ENCODE data around the gene ABCG4.
"Not testable (repeated sequence)": the region's sequence is repeated elsewhere in the genome, so short reads cannot be mapped to it uniquely, and the experiment has no call there.

Gene ABCG4

GRCh38 chr11:119126675-119127268, 22.1 kb upstream of the ABCG4 start:
- no peak for DNase-seq (ENCODE audit: low read depth, low spot score)
- no CpG with 5 or more reads among the region's 5 CpGs for WGBS (ENCODE audit: insufficient coverage, insufficient read length)
- no peak overlapping the region for H3K27ac ChIP-seq (ENCODE audit: low read length)
- no peaks in the 10 kb centered on the region for H3K9me3 ChIP-seq (ENCODE audit: control insufficient read depth, insufficient read depth, low read length)
- no peaks in the 10 kb centered on the region for H3K27me3 ChIP-seq (ENCODE audit: control insufficient read depth, insufficient read depth, low read length)
- no peak overlapping the region for H3K4me3 ChIP-seq (ENCODE audit: low read length)
- no peaks in the 10 kb centered on the region for H3K4me1 ChIP-seq (ENCODE audit: control insufficient read depth, insufficient read depth, low read length)
- peaks cover 10% of the 10 kb centered on the region; the same call in 1 of the 2 replicates for H3K36me3 ChIP-seq (ENCODE audit: control insufficient read depth, insufficient read depth, low read length)

- Histone ChIP-seq H3K4me1 (ENCODE audit: control insufficient read depth, insufficient read depth, low read length) (no peaks in the 10 kb centered on the region), H3K4me3 (ENCODE audit: low read length) (no peak overlapping the region), H3K27ac (ENCODE audit: low read length) (no peak overlapping the region), H3K36me3 (ENCODE audit: control insufficient read depth, insufficient read depth, low read length) (peaks cover 30% of the 10 kb centered on the region), H3K9me3 (ENCODE audit: control insufficient read depth, insufficient read depth, low read length) (no peaks in the 10 kb centered on the region), H3K27me3 (ENCODE audit: control insufficient read depth, insufficient read depth, low read length) (no peaks in the 10 kb centered on the region)
- no CpG with 5 or more reads among the region's 3 CpGs for WGBS (ENCODE audit: insufficient coverage, insufficient read length)
- no peak for DNase-seq (ENCODE audit: low read depth, low spot score)
Observed at GRCh38 chr11:119130662-119131061, 18.2 kb upstream of the ABCG4 start.

GRCh38 chr11:119134389-119134978, 14.4 kb upstream of the ABCG4 start:
- DNase-seq (ENCODE audit: low read depth, low spot score), result no peak
- no peaks in the 10 kb centered on the region for H3K27me3 ChIP-seq (ENCODE audit: control insufficient read depth, insufficient read depth, low read length)
- WGBS (ENCODE audit: insufficient coverage, insufficient read length), result no CpG with 5 or more reads among the region's 4 CpGs
- H3K27ac ChIP-seq (ENCODE audit: low read length), result no peak overlapping the region
- H3K9me3 ChIP-seq (ENCODE audit: control insufficient read depth, insufficient read depth, low read length), result no peaks in the 10 kb centered on the region
- H3K4me3 ChIP-seq (ENCODE audit: low read length), result no peak overlapping the region
- H3K36me3 ChIP-seq (ENCODE audit: control insufficient read depth, insufficient read depth, low read length), result peaks cover 30% of the 10 kb centered on the region
- no peaks in the 10 kb centered on the region for H3K4me1 ChIP-seq (ENCODE audit: control insufficient read depth, insufficient read depth, low read length)

- H3K27ac ChIP-seq (ENCODE audit: low read length); DNase-seq (ENCODE audit: low read depth, low spot score); H3K36me3 ChIP-seq (ENCODE audit: control insufficient read depth, insufficient read depth, low read length); H3K9me3 ChIP-seq (ENCODE audit: control insufficient read depth, insufficient read depth, low read length); H3K4me3 ChIP-seq (ENCODE audit: low read length); H3K27me3 ChIP-seq (ENCODE audit: control insufficient read depth, insufficient read depth, low read length); H3K4me1 ChIP-seq (ENCODE audit: control insufficient read depth, insufficient read depth, low read length): not testable (repeated sequence)
- no CpG with 5 or more reads among the region's 10 CpGs for WGBS (ENCODE audit: insufficient coverage, insufficient read length)
Observed at GRCh38 chr11:119139276-119139675, 9.6 kb upstream of the ABCG4 start.

- Histone ChIP-seq H3K36me3 (ENCODE audit: control insufficient read depth, insufficient read depth, low read length) (no peaks in the 10 kb centered on the region), H3K4me3 (ENCODE audit: low read length) (no peak overlapping the region), H3K9me3 (ENCODE audit: control insufficient read depth, insufficient read depth, low read length) (no peaks in the 10 kb centered on the region), H3K4me1 (ENCODE audit: control insufficient read depth, insufficient read depth, low read length) (peaks cover 5% of the 10 kb centered on the region), H3K27ac (ENCODE audit: low read length) (no peak overlapping the region), H3K27me3 (ENCODE audit: control insufficient read depth, insufficient read depth, low read length) (peaks cover 13% of the 10 kb centered on the region)
- WGBS (ENCODE audit: insufficient coverage, insufficient read length), result no CpG with 5 or more reads among the region's 7 CpGs
- no peak for DNase-seq (ENCODE audit: low read depth, low spot score)
Observed at GRCh38 chr11:119144825-119145486, 3.9 kb upstream of the ABCG4 start.

GRCh38 chr11:119145551-119145950, 3.3 kb upstream of the ABCG4 start:
- Histone ChIP-seq H3K4me1 (ENCODE audit: control insufficient read depth, insufficient read depth, low read length) (peaks cover 5% of the 10 kb centered on the region), H3K27ac (ENCODE audit: low read length) (no peak overlapping the region), H3K4me3 (ENCODE audit: low read length) (no peak overlapping the region), H3K27me3 (ENCODE audit: control insufficient read depth, insufficient read depth, low read length) (peaks cover 18% of the 10 kb centered on the region), H3K9me3 (ENCODE audit: control insufficient read depth, insufficient read depth, low read length) (no peaks in the 10 kb centered on the region), H3K36me3 (ENCODE audit: control insufficient read depth, insufficient read depth, low read length) (no peaks in the 10 kb centered on the region)
- WGBS (ENCODE audit: insufficient coverage, insufficient read length), result no CpG with 5 or more reads among the region's 3 CpGs
- no peak for DNase-seq (ENCODE audit: low read depth, low spot score)

- peaks cover 22% of the 10 kb centered on the region for H3K27me3 ChIP-seq (ENCODE audit: control insufficient read depth, insufficient read depth, low read length)
- no peak for DNase-seq (ENCODE audit: low read depth, low spot score)
- no peaks in the 10 kb centered on the region for H3K36me3 ChIP-seq (ENCODE audit: control insufficient read depth, insufficient read depth, low read length)
- H3K27ac ChIP-seq (ENCODE audit: low read length), result no peak overlapping the region
- no peak overlapping the region for H3K4me3 ChIP-seq (ENCODE audit: low read length)
- no peaks in the 10 kb centered on the region for H3K9me3 ChIP-seq (ENCODE audit: control insufficient read depth, insufficient read depth, low read length)
- H3K4me1 ChIP-seq (ENCODE audit: control insufficient read depth, insufficient read depth, low read length), result peaks cover 5% of the 10 kb centered on the region
- WGBS (ENCODE audit: insufficient coverage, insufficient read length), result no CpG with 5 or more reads among the region's 6 CpGs
Observed at GRCh38 chr11:119147604-119148333, 1.1 kb upstream of the ABCG4 start.

- Histone ChIP-seq H3K4me1 (ENCODE audit: control insufficient read depth, insufficient read depth, low read length) (peaks cover 5% of the 10 kb centered on the region), H3K4me3 (ENCODE audit: low read length) (peak overlapping the region; percentile 64; the same call in 1 of the 2 replicates), H3K9me3 (ENCODE audit: control insufficient read depth, insufficient read depth, low read length) (no peaks in the 10 kb centered on the region), H3K27ac (ENCODE audit: low read length) (no peak overlapping the region), H3K27me3 (ENCODE audit: control insufficient read depth, insufficient read depth, low read length) (peaks cover 22% of the 10 kb centered on the region), H3K36me3 (ENCODE audit: control insufficient read depth, insufficient read depth, low read length) (no peaks in the 10 kb centered on the region)
- no peak for DNase-seq (ENCODE audit: low read depth, low spot score)
- no CpG with 5 or more reads among the region's 16 CpGs for WGBS (ENCODE audit: insufficient coverage, insufficient read length)
Observed at GRCh38 chr11:119148720-119149017, 183 bp upstream of the ABCG4 start.

GRCh38 chr11:119149786-119150275, 979 bp downstream of the ABCG4 start:
- peaks cover 22% of the 10 kb centered on the region for H3K27me3 ChIP-seq (ENCODE audit: control insufficient read depth, insufficient read depth, low read length)
- peak overlapping the region; percentile 64; the same call in 1 of the 2 replicates for H3K4me3 ChIP-seq (ENCODE audit: low read length)
- no peak overlapping the region for H3K27ac ChIP-seq (ENCODE audit: low read length)
- peaks cover 5% of the 10 kb centered on the region for H3K4me1 ChIP-seq (ENCODE audit: control insufficient read depth, insufficient read depth, low read length)
- H3K36me3 ChIP-seq (ENCODE audit: control insufficient read depth, insufficient read depth, low read length), result no peaks in the 10 kb centered on the region
- WGBS (ENCODE audit: insufficient coverage, insufficient read length), result no CpG with 5 or more reads among the region's 33 CpGs
- DNase-seq (ENCODE audit: low read depth, low spot score), result no peak
- no peaks in the 10 kb centered on the region for H3K9me3 ChIP-seq (ENCODE audit: control insufficient read depth, insufficient read depth, low read length)

- Histone ChIP-seq H3K27ac (ENCODE audit: low read length) (no peak overlapping the region), H3K27me3 (ENCODE audit: control insufficient read depth, insufficient read depth, low read length) (peaks cover 22% of the 10 kb centered on the region), H3K4me1 (ENCODE audit: control insufficient read depth, insufficient read depth, low read length) (peaks cover 5% of the 10 kb centered on the region), H3K9me3 (ENCODE audit: control insufficient read depth, insufficient read depth, low read length) (no peaks in the 10 kb centered on the region), H3K4me3 (ENCODE audit: low read length) (no peak overlapping the region), H3K36me3 (ENCODE audit: control insufficient read depth, insufficient read depth, low read length) (no peaks in the 10 kb centered on the region)
- whole genome bisulfite sequencing (ENCODE audit: insufficient coverage, insufficient read length), result no CpG with 5 or more reads among the region's 9 CpGs
- no peak for DNase-seq (ENCODE audit: low read depth, low spot score)
Observed at GRCh38 chr11:119152043-119152442, 3.2 kb downstream of the ABCG4 start.

Measured in iPS DF 6.9 (cell line).